GM23338 (cell line): Measurements from ENCODE around the gene KLHDC9.

Source experiments
- EZH2phosphoT487 ChIP-seq: fragments of 200-600 bp; sonication (generic); IDR thresholded peaks from one replicate; pipeline ENCODE4 v1.8.1; 2018; ENCODE audit warnings: antibody characterized with exemption; ENCODE audit not compliant: unreplicated experiment
- JUNB ChIP-seq: IDR thresholded peaks from one replicate; pipeline ENCODE4 v1.6.1; 2016; ENCODE audit warnings: antibody characterized with exemption; ENCODE audit not compliant: unreplicated experiment
- ZNF114 ChIP-seq: fragments of 250-450 bp; sonication (Bioruptor Pico); IDR thresholded peaks from 2 replicates; pipeline ENCODE4 v1.5.0; 2020; ENCODE audit warnings: mild to moderate bottlenecking, moderate library complexity
- TF ChIP-seq, protein P1 (sequence below), 2 experiments: fragments of 200-600 bp in 1 of 2; sonication (generic) in 1 of 2; conservative IDR thresholded peaks; 2 replicates each; pipeline versions ENCODE4 v1.5.1 to v1.6.1; 2016 to 2017; ENCODE audit warnings: antibody characterized with exemption in 2 of 2, low read depth in 2 of 2, mild to moderate bottlenecking in 2 of 2, moderate library complexity in 1 of 2
- TF ChIP-seq, protein P2 (sequence below): IDR thresholded peaks from one replicate; pipeline ENCODE4 v1.6.1; 2018; ENCODE audit warnings: antibody characterized with exemption; ENCODE audit not compliant: unreplicated experiment

DNA sequence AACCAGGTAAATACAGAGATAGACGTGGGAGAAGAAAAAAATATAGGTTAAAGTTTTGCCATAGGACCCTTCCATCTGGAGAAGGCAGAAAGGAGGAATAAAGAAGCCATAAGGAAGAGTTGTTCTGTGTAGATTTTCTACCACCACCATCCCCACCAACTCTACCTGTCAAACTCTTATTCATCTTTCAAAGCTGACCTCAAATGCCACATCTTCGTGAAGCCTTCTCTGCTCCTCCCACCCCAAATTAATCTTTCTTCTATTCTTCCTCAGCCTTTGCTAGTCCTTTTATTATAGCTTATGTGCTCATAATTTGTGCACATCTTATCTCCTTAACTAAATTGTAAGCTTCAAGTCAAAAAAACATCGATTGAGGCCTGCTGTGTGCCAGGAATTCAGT, 7.5 kb upstream of the KLHDC9 start:
- TF ChIP-seq, protein P1, sequence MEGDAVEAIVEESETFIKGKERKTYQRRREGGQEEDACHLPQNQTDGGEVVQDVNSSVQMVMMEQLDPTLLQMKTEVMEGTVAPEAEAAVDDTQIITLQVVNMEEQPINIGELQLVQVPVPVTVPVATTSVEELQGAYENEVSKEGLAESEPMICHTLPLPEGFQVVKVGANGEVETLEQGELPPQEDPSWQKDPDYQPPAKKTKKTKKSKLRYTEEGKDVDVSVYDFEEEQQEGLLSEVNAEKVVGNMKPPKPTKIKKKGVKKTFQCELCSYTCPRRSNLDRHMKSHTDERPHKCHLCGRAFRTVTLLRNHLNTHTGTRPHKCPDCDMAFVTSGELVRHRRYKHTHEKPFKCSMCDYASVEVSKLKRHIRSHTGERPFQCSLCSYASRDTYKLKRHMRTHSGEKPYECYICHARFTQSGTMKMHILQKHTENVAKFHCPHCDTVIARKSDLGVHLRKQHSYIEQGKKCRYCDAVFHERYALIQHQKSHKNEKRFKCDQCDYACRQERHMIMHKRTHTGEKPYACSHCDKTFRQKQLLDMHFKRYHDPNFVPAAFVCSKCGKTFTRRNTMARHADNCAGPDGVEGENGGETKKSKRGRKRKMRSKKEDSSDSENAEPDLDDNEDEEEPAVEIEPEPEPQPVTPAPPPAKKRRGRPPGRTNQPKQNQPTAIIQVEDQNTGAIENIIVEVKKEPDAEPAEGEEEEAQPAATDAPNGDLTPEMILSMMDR (conservative IDR thresholded peaks at IDR 0.05; ENCODE audit: low read depth in 2 of 2) = no peak
- TF ChIP-seq, protein P2, sequence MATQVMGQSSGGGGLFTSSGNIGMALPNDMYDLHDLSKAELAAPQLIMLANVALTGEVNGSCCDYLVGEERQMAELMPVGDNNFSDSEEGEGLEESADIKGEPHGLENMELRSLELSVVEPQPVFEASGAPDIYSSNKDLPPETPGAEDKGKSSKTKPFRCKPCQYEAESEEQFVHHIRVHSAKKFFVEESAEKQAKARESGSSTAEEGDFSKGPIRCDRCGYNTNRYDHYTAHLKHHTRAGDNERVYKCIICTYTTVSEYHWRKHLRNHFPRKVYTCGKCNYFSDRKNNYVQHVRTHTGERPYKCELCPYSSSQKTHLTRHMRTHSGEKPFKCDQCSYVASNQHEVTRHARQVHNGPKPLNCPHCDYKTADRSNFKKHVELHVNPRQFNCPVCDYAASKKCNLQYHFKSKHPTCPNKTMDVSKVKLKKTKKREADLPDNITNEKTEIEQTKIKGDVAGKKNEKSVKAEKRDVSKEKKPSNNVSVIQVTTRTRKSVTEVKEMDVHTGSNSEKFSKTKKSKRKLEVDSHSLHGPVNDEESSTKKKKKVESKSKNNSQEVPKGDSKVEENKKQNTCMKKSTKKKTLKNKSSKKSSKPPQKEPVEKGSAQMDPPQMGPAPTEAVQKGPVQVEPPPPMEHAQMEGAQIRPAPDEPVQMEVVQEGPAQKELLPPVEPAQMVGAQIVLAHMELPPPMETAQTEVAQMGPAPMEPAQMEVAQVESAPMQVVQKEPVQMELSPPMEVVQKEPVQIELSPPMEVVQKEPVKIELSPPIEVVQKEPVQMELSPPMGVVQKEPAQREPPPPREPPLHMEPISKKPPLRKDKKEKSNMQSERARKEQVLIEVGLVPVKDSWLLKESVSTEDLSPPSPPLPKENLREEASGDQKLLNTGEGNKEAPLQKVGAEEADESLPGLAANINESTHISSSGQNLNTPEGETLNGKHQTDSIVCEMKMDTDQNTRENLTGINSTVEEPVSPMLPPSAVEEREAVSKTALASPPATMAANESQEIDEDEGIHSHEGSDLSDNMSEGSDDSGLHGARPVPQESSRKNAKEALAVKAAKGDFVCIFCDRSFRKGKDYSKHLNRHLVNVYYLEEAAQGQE = no peak
- TF ChIP-seq EZH2phosphoT487 = no peak
- no peak for TF ChIP-seq JUNB
- TF ChIP-seq ZNF114 = no peak
